Stimulated activated naive B cell treated with anti-CD40 and anti-IgM and Interleukin-4, amounts not matched to agents 10 μg/mL and 1 μg/mL and 100 μg/mL, for 72 hours (primary cell): ENCODE results near the gene TNS3.

Experiments used
- ATAC-seq, 2 donors: fragments of 150-1000 bp; cut with Tn5 transposase; replicated peaks; 2 replicates each; pipeline ENCODE4 v1.10.0; 2021; ENCODE audit warnings: moderate library complexity in 1 of 2
- DNase-seq: peaks from one replicate; pipeline ENCODE4 v3.0.0; 2021
- H3K27ac Mint-ChIP-seq: one replicate; pipeline ENCODE4 v1.8.0; 2022; ENCODE audit warnings: mild to moderate bottlenecking, mixed read lengths
- H3K27me3 Mint-ChIP-seq, 2 donors: one replicate each; pipeline ENCODE4 v1.8.0; 2022; ENCODE audit warnings: mixed read lengths in 2 of 2
- H3K36me3 Mint-ChIP-seq, 2 donors: one replicate each; pipeline ENCODE4 v1.8.0; 2022; ENCODE audit warnings: mixed read lengths in 2 of 2, mild to moderate bottlenecking in 1 of 2
- H3K4me1 Mint-ChIP-seq, 2 donors: one replicate each; pipeline ENCODE4 v1.8.0; 2022; ENCODE audit warnings: mixed read lengths in 2 of 2, mild to moderate bottlenecking in 1 of 2
- H3K4me3 Mint-ChIP-seq, 2 donors: one replicate each; pipeline ENCODE4 v1.8.0; 2022; ENCODE audit warnings: mild to moderate bottlenecking in 2 of 2, mixed read lengths in 2 of 2, moderate library complexity in 1 of 2
- H3K9me3 Mint-ChIP-seq, 2 donors: one replicate each; pipeline ENCODE4 v1.8.0; 2022; ENCODE audit warnings: mixed read lengths in 2 of 2, mild to moderate bottlenecking in 1 of 2

TNS3 gene

DNA sequence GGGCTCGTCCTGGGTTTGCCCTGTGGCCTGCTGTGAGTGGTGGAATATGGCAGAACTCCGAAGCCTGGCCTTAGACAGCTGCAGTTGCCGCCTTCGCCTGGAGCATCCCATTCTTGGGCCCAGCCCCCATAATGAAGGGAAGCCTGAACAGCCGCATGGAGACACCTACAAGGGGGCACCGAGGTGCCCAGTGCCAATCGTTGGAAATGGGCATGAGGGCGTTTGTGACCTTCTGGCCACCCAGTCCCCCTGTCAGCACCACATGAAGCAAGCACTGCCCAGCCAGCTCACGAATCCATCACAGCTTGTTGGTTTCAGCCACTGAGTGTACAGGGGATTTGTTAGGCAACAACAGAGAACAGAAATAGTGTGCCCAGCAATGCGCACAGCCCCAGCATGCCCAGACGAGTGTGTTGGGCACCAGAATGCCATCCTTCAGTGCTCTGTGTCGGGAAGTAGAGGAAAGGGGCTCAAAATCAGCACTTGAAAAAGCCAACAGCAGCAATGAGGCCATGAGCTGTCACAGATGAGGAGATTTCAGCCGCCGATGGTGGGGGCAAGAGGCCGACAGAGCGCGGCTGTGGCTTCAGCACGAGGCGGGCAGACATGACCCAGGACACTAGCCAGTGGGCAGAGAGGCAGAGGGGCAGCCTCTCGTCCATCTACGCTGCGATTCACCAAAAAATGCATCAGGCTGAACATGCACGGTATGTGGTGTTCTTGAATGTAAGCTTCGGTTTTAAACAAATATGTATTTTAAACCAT is 91.2 kb downstream of the TNS3 start:
- H3K9me3 Mint-ChIP-seq = no peaks in the 10 kb centered on the region
- no peak for ATAC-seq

DNA sequence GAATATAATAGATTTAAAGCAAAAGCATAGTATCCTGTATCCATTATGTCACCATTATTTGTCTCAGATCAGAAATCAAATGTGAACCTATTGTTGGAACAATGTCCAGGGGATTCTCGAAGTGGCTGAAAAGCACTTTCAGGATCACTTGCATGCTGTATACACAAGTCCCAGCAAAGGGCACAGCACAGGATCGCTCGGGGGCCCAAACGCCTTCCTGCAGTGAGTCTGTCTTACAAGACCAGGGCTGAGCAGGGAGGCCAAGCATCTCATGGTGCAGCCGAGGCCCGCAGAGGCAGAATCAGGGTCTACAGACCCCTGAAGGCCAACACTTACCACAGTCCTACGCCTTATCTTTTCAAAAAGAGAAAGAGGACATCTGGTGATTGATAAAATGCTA is 92.3 kb downstream of the TNS3 start:
- Mint-ChIP-seq H3K27ac (no peak overlapping the region), H3K27me3 (no peaks in the 10 kb centered on the region), H3K36me3 (no peaks in the 10 kb centered on the region), H3K4me3 (no peak overlapping the region), H3K9me3 (no peaks in the 10 kb centered on the region), H3K4me1 (peaks cover 25 to 27% of the 10 kb centered on the region in 2 donors)
- no peak for DNase-seq
- ATAC-seq = no peak

More for the DNA sequence above, 91.2 kb downstream of the TNS3 start:
- no peak overlapping the region for H3K4me3 Mint-ChIP-seq
- no peak for DNase-seq
- H3K36me3 Mint-ChIP-seq = no peaks in the 10 kb centered on the region
- peaks cover 26 to 28% of the 10 kb centered on the region in 2 donors for H3K4me1 Mint-ChIP-seq
- H3K27me3 Mint-ChIP-seq = no peaks in the 10 kb centered on the region
- peak overlapping the region; percentile 56 for H3K27ac Mint-ChIP-seq

DNA sequence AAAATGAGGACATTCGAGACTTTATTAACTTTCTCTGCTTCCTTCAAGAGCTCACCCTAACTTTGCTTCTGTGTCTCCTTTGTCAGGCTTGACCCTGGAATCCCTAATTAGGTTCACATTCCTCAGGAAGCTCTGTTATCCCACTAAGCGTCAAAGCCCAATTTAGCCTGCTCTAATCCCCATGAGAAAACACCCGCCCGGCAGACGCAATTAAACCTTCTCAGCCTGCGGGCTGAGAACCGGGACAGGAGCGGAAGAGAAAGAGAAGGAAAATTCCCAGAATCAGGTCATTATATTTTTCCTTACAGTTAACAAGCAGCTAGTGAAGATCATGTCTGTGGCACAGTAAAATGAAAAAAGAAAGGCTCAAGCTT is 93.0 kb downstream of the TNS3 start:
- Mint-ChIP-seq H3K4me3 (no peak overlapping the region), H3K27ac (no peak overlapping the region), H3K27me3 (no peaks in the 10 kb centered on the region), H3K36me3 (peaks cover 0 to 1% of the 10 kb centered on the region in 2 donors), H3K9me3 (no peaks in the 10 kb centered on the region), H3K4me1 (peaks cover 19 to 23% of the 10 kb centered on the region in 2 donors)
- no peak for ATAC-seq
- no peak for DNase-seq

DNA sequence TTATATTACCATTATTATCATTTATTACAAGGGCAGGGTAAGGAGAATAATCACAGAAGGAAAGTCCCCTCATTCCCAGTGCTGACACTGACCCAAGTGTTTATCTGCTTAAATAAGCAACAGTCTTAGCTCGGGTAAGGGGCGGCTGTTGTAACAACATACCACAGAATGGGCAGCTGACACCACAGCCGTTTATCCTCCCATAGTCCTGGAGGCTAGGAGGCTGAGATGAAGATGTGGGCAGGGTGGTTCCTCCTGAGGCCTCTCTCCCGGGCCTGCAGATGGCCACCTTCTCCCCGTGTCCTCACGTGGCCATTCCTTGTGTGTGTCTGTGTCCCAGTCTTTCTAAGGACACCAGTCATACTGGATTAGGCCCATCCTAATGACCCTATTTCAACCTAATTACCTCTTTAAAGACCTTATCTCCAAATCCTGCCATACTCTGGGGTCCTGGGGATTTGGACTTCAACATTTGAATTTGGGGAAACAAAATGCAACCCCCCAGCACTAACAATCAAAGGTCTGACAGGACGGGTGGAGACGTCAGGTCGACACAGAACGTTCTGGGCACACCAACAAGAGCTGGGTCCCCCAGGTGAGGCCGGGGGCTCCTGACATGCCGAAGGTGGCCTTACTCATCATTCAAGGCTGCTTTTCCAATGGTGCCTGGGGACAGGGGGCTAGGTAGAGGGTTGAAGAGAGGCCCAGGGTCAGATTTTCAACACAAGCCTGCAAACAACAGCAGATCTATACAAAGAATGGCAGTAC is 93.5 kb downstream of the TNS3 start:
- no peak for ATAC-seq
- no peak overlapping the region for H3K27ac Mint-ChIP-seq
- H3K4me1 Mint-ChIP-seq = peaks cover 22 to 25% of the 10 kb centered on the region in 2 donors
- no peaks in the 10 kb centered on the region for H3K27me3 Mint-ChIP-seq
- no peak for DNase-seq
- H3K36me3 Mint-ChIP-seq = peaks cover 0 to 4% of the 10 kb centered on the region in 2 donors
- H3K4me3 Mint-ChIP-seq = no peak overlapping the region
- H3K9me3 Mint-ChIP-seq = no peaks in the 10 kb centered on the region

DNA sequence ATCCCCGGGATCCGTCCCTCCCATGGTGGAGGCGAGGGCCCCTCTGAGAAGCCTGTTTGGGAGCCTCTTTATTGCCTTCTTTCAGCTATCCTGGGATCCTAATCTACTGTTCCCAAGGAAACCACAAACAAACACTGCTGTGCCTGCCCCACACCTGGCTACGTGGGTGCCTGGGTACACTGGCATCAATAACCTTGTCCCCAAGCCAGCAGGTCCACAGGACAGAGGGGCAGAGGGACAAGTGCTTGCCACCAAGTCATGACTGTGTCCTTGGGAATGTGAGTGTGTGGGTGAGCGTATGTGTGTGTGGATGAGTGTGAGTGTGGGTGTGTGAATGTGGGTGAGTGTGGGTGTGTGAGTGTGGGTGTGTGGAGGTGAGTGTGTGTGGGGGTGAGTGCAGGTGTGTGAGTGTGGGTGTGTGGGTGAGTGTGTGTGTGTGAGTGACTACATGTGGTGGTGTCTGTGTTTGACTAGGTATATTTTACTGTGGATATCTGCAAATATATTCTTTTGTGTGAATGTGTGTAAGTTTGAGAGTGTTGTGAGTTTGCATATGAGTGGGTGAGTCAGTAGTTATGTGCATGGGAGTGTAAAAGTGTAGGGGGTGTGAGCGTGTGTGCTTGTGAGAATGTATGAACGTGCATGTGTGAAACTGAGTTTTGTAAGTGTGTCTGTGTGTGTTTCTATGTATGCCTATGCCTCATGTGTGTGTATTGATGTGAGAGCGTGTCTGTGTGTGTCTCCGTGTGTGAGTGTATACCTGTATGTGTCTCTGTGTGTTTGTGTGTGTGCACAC is 96.1 kb downstream of the TNS3 start:
- peaks cover 0 to 2% of the 10 kb centered on the region in 2 donors for H3K9me3 Mint-ChIP-seq
- H3K27ac Mint-ChIP-seq = no peak overlapping the region
- peaks cover 40 to 48% of the 10 kb centered on the region in 2 donors for H3K4me1 Mint-ChIP-seq
- peaks cover 3 to 12% of the 10 kb centered on the region in 2 donors for H3K36me3 Mint-ChIP-seq
- DNase-seq (no peak), ATAC-seq (no peak)
- H3K4me3 Mint-ChIP-seq = no peak overlapping the region
- no peaks in the 10 kb centered on the region for H3K27me3 Mint-ChIP-seq

DNA sequence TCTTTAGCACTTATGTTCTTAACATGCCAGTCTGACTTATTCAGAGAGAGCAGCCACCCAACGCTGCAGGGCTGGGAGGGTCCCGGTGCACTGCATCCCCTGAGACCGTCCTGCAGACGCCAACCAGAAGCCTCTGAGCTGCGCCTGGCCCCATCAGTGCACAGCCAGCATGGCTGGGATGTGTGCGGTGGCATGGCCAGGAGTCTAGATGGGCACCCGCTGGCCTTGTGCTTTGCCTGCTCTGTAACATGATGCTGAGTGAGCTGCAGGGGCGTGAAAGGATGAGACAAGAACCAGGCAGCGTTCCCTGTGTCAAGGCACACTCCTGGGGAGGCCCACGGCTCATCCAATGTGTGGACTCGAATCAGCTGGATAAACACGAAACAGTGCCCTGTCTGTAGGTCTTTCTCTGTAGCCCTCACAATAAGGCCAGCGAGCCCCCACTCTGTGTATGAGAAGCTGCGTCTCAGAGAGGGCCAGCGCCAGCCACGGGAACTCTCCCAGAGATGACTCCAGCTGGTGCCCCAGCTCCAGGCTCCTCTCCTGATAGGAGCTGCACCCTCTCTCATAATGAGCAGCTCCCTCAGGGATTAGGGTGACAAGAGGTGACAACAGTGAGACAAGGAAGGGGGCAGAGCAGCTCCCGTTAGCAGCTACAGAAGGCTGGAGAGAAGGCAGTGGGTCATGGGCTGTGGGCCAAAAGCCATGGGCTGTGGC is 96.8 kb downstream of the TNS3 start:
- no peak for ATAC-seq
- DNase-seq = no peak
- Mint-ChIP-seq H3K4me3 (no peak overlapping the region), H3K27ac (no peak overlapping the region), H3K4me1 (peaks cover 47 to 56% of the 10 kb centered on the region in 2 donors), H3K9me3 (peaks cover 0 to 2% of the 10 kb centered on the region in 2 donors), H3K36me3 (peaks cover 3 to 12% of the 10 kb centered on the region in 2 donors), H3K27me3 (no peaks in the 10 kb centered on the region)

DNA sequence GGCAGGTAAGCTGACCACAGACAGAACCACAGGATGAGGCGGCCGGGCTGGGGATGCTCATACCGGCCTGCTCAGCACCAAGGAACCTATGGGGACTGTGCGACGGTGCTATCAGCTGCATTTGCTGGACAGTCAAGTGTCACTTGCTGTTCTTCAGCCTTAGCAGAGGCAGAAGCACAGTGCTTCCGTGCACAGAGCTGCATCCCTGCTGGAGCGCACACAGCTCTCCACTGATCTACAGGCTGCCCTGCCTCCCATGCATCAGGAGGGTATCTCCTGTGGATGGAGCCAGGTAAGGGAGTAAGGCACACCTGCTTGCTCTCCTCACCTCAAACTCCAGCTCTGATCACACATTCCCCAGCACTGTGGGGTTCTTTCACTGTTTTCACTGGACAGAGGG is 97.5 kb downstream of the TNS3 start:
- no peak for ATAC-seq
- Mint-ChIP-seq H3K4me1 (peaks cover 53 to 62% of the 10 kb centered on the region in 2 donors), H3K27me3 (no peaks in the 10 kb centered on the region), H3K36me3 (peaks cover 3 to 12% of the 10 kb centered on the region in 2 donors), H3K4me3 (no peak overlapping the region), H3K27ac (no peak overlapping the region), H3K9me3 (peaks cover 0 to 2% of the 10 kb centered on the region in 2 donors)
- DNase-seq = no peak

DNA sequence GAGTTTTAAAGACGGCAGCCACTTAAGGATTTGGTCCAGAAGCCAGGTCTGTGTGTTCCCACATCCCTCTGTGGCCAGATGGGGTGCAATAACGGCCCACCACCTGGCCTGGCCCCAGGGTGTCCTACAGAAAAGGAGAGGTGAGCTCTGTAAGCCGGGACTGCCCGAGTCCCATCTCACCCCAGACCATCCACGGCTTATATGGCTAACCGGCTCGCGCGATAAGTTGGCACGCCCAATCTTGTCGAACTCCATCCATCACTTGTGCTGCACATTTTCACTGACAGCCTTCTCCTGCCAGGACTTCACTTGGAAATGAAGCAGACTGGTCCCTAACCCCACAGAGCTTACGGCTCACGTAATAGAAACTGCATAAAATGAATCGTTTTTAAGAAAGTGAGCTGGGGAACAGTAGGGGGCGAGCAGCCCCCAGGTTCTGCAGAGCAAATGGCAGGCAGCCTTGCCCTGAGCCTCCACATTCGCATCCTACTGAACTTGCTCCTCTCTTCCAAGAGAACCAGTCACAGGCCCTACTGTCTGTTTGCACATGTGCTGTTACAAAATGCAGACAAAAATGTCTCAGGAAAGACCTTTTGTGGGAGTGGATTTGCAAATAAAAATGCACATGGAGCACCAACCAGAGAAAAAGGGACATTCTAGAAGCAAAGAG is 98.2 kb downstream of the TNS3 start:
- Mint-ChIP-seq H3K4me3 (no peak overlapping the region), H3K36me3 (peaks cover 3 to 12% of the 10 kb centered on the region in 2 donors), H3K4me1 (peaks cover 57 to 68% of the 10 kb centered on the region in 2 donors)

DNA sequence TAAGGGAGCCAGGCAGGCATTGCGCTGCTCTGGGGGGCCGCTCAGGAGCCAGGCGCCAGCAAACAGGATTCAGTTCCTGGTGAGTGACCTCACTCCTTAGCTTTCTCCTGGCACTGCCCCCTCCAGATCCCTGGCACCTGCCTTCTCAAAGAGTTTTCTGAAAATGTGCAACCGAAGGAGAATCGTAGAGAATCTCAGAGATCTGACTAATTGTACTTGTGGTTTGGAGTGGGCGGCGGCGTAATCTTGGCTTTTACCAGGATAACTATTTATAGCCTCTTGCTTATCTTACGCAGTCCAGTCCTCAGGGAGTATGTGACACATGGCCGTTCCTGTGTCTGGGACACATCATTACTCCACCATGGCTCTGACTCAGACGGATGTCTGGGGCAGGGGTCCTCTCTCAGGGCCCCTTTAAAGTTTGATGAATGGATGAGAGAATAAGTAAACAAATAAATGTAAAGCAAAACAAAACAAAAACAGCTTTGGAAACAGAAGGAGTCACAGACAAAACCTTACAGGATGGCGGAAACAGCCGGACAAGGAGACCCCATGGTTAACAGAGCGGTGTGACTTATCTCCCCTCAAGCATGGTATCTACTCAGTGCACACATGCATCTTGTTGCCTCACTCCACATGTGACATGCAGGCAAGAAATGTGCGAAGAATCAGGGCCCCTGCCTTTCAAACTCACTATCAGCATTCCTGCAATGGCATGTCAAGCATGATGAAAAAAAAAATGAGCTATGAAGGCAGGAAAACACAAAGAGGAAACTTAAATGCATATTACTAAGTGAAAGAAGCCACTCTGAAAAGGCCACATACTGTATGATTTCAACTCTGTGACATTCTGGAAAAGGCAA is 99.7 kb downstream of the TNS3 start:
- peaks cover 0 to 2% of the 10 kb centered on the region in 2 donors for H3K9me3 Mint-ChIP-seq
- ATAC-seq (peak; percentile 76 to 86), DNase-seq (peak; percentile 65)
- peak overlapping the region; percentile 74 to 80 for H3K4me3 Mint-ChIP-seq
- no peaks in the 10 kb centered on the region for H3K27me3 Mint-ChIP-seq
- peaks cover 63 to 83% of the 10 kb centered on the region in 2 donors for H3K4me1 Mint-ChIP-seq
- H3K27ac Mint-ChIP-seq = peak overlapping the region; percentile 99
- H3K36me3 Mint-ChIP-seq = peaks cover 3 to 12% of the 10 kb centered on the region in 2 donors

More for the DNA sequence above, 98.2 kb downstream of the TNS3 start:
- ATAC-seq (no peak), DNase-seq (no peak)
- Mint-ChIP-seq H3K27ac (no peak overlapping the region), H3K9me3 (peaks cover 0 to 2% of the 10 kb centered on the region in 2 donors), H3K27me3 (no peaks in the 10 kb centered on the region)

DNA sequence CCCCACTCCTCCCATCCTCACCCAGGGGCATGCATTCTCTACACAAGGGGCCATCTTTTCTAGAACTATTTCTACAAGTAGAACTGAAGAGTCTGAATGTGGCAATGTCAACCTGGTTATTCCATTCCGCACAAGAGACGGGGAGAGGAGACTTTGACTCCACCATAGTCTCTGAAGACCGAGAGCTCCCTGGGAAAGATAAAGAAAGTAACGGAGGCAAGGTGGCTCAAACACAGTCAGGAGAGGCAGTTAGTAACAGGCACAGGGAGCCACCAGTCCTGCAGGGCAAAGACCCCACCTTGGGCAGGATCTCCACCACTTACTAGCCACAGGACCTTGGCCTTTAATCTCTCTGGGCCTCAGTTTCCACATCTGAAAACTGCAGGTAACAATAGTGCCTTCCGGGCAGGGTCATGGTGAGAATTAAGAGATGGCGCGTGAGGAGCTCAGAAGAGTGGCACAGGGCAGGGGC is 100.3 kb downstream of the TNS3 start:
- H3K27me3 Mint-ChIP-seq = no peaks in the 10 kb centered on the region
- H3K4me3 Mint-ChIP-seq = peak overlapping the region; percentile 74 to 80
- H3K9me3 Mint-ChIP-seq = peaks cover 0 to 2% of the 10 kb centered on the region in 2 donors
- H3K27ac Mint-ChIP-seq = peak overlapping the region; percentile 99
- ATAC-seq (peak; percentile 18 to 29), DNase-seq (no peak)
- peaks cover 3 to 14% of the 10 kb centered on the region in 2 donors for H3K36me3 Mint-ChIP-seq
- peaks cover 64 to 85% of the 10 kb centered on the region in 2 donors for H3K4me1 Mint-ChIP-seq

DNA sequence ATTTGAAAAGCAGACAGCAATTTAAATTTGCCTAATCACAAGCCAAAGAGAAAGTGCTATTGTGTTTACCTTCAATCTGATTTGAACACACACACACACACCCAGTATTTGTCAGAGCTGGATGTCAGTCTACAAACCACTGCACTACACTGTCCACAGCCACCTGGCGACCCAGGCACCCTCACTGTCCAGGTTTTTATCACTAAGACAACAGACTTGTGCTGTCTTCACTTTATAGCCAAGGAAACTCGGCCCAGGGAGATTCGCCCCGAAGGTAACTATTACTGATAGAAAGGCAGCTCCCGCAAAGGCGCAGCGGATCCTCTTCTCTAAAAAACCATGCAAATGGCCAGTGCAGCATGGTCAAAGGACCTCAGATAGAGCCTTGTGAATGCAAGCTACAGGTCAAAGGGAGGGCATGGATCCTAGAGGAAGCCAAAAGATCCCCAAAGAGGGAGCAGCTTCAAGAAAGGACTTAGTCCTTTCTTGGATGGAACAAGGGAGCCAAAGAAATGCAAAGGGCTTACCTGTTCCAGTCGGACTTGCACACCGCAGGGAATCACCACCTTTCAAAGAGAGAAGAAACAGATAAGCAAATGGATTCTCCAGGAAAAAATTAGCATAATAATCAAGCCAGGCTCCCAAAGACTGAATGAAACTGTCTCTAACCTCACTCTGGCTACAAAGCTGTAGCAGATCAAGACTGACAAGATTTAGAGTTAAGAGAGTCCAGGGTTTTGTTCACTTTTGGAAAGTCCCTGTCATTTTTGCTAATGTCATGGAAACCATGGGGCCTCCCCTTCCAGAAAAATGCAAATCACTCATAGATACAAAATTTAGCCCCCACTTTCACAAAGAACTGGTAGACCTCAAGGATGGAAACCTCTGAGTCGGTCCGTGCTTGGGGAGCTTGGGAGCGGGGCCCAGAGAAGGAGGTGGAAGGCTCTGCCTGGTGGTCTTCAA is 101.1 kb downstream of the TNS3 start:
- Mint-ChIP-seq H3K27me3 (no peaks in the 10 kb centered on the region), H3K4me1 (peaks cover 66 to 83% of the 10 kb centered on the region in 2 donors), H3K36me3 (peaks cover 3 to 18% of the 10 kb centered on the region in 2 donors), H3K4me3 (peak overlapping the region; percentile 74 to 80), H3K27ac (peak overlapping the region; percentile 99), H3K9me3 (peaks cover 0 to 2% of the 10 kb centered on the region in 2 donors)
- DNase-seq (peak; percentile 63), ATAC-seq (peak; percentile 68 to 80)
